Osteoblast (primary cell): ENCODE measurements around the gene TALDO1. TPM values are rescaled to one million over a fixed set of nuclear protein-coding genes. Genes with fewer than 3 reads are reported as not detected.

Source experiments
- DNase-seq: peaks from one replicate; pipeline ENCODE4 v3.0.0; 2011; ENCODE audit warnings: low spot score, mixed read lengths; ENCODE audit not compliant: insufficient read length; ENCODE audit errors: missing footprints
- H2AFZ ChIP-seq: 2 replicates; pipeline ENCODE4 v1.6.0; 2011; ENCODE audit warnings: mild to moderate bottlenecking, low read length
- H3K27ac ChIP-seq: 2 replicates; pipeline ENCODE4 v1.5.1; 2011; ENCODE audit warnings: mild to moderate bottlenecking, low read depth, low read length, moderate library complexity
- H3K27me3 ChIP-seq: 2 replicates; pipeline ENCODE4 v1.6.0; 2012; ENCODE audit warnings: mild to moderate bottlenecking, control low read depth, inconsistent platforms, low read length, moderate library complexity; ENCODE audit not compliant: insufficient read depth
- H3K36me3 ChIP-seq: 2 replicates; pipeline ENCODE4 v1.5.1; 2011; ENCODE audit warnings: mild to moderate bottlenecking, low read length, control low read depth, moderate library complexity; ENCODE audit not compliant: insufficient read depth
- H3K4me1 ChIP-seq: 2 replicates; pipeline ENCODE4 v1.5.1; 2011; ENCODE audit warnings: mild to moderate bottlenecking, low read length, control low read depth, moderate library complexity; ENCODE audit not compliant: insufficient read depth
- H3K4me2 ChIP-seq: 2 replicates; pipeline ENCODE4 v1.6.0; 2011; ENCODE audit warnings: mild to moderate bottlenecking, low read length; ENCODE audit not compliant: insufficient read depth
- H3K4me3 ChIP-seq: fragments of 200-600 bp; sonication (generic); 3 replicates; pipeline ENCODE4 v1.5.1; 2012; ENCODE audit warnings: mild to moderate bottlenecking, low read length, inconsistent platforms; ENCODE audit not compliant: insufficient read depth
- H3K79me2 ChIP-seq: 2 replicates; pipeline ENCODE4 v1.6.0; 2012; ENCODE audit warnings: mild to moderate bottlenecking, low read length, control low read depth, inconsistent platforms; ENCODE audit not compliant: insufficient read depth
- H3K9me3 ChIP-seq: 2 replicates; pipeline ENCODE4 v1.5.1; 2011; ENCODE audit warnings: low read depth, low read length, control low read depth
- H4K20me1 ChIP-seq: 2 replicates; pipeline ENCODE4 v1.6.0; 2012; ENCODE audit warnings: mild to moderate bottlenecking, low read length, control low read depth; ENCODE audit not compliant: insufficient read depth
- total RNA-seq: library from RNA; depleted of rRNA; stranded (reverse); fragments of >200 nt; gene quantifications from 2 replicates; pipeline ENCODE4 v1.2.3, GENCODE V29; 2012
- TF ChIP-seq, protein P1 (sequence below): IDR thresholded peaks from 2 replicates; pipeline ENCODE4 v1.5.1; 2011; ENCODE audit warnings: mild to moderate bottlenecking, low read depth, low read length, moderate library complexity; ENCODE audit errors: extremely low read depth

The TALDO1 gene
- total RNA-seq, 1 donor, result 204 TPM

DNA sequence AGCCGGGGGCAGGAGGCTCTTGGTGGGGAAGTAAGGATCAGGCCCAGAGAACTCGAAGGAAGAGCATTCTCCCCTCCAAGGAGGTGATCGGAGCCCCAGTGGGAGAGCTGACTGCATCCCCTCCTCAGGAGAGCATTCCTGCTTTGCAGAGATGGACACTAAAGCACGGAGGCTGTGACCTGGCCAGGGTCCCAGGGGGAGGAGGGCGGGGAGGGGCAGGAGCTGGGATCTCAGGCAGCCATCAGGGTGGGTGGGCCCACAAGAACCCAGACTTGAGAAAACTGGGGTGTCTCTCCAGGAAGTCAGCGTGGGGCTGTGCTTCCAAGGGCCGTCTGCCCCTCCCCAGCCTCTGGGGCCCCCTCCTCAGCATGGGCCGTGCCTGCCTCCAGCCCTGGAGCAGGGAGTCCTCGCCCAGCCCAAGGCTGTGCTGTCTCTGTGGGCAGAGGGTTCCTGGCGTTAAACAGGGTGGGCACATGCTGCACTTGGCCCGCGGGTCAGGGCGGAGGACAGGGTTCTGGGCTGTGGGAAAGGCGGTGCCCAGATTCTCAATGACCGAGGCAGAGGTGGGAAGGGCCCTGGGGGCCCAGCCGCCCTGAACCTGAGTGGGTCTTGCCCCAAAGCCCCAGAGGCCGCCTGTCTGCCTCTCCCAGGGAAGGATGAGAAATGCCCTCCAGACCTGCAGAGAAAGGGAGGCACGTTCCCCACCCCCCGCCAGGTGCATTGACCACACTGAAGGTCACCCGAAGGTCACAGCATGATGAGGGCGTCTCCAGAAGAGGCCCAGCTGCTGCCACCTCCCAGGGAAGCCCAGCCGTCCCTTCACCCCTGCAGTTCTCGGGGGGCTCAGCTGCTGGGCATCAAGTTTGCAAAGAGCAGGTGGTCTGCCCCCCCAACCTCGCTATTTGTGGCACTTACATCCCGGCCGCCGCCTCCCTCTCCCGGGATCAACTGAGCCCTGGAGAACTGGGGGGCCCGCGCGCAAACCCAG, 42.0 kb downstream of the TALDO1 start:
- DNase-seq, result no peak
- Histone ChIP-seq H3K4me3 (no peak overlapping the region), H4K20me1 (peaks cover 7% of the 10 kb centered on the region), H3K27ac (no peak overlapping the region), H3K36me3 (no peaks in the 10 kb centered on the region), H3K79me2 (no peaks in the 10 kb centered on the region), H3K9me3 (no peaks in the 10 kb centered on the region), H3K4me1 (no peaks in the 10 kb centered on the region), H2AFZ (no peak overlapping the region), H3K27me3 (peaks cover 5% of the 10 kb centered on the region), H3K4me2 (no peak overlapping the region)
- TF ChIP-seq, protein P1, sequence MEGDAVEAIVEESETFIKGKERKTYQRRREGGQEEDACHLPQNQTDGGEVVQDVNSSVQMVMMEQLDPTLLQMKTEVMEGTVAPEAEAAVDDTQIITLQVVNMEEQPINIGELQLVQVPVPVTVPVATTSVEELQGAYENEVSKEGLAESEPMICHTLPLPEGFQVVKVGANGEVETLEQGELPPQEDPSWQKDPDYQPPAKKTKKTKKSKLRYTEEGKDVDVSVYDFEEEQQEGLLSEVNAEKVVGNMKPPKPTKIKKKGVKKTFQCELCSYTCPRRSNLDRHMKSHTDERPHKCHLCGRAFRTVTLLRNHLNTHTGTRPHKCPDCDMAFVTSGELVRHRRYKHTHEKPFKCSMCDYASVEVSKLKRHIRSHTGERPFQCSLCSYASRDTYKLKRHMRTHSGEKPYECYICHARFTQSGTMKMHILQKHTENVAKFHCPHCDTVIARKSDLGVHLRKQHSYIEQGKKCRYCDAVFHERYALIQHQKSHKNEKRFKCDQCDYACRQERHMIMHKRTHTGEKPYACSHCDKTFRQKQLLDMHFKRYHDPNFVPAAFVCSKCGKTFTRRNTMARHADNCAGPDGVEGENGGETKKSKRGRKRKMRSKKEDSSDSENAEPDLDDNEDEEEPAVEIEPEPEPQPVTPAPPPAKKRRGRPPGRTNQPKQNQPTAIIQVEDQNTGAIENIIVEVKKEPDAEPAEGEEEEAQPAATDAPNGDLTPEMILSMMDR, result no peak

DNA sequence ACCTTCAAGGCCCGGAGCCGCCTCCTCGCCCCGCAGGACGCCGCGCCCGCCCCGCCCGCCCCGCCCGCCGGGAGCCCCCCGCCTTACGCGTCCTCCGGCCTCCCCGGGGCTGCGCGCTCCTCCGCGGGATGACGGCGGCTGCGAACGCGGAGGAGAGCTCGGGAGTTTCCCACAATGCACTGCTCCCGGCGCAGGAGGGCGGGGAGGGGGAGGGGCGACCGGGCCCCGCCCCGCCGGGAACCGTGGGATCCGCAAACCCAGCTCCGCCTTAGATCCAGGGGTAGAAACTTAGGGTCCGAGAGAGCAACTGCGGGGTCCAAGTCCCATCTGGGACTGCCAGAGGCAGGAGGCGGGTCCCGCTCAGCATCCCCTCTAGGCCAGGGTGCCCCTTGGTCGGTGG, 42.7 kb downstream of the TALDO1 start, which contains the start of gene CEND1:
Gene CEND1 (minus strand): TSS at position 148 of the 400 bp plus-strand sequence. CDS start 1,514 bp downstream, outside the sequence.
- Histone ChIP-seq H2AFZ (no peak within 1 kb of the TSS), H4K20me1 (peaks cover 7% of the 10 kb centered on the region), H3K4me3 (no peak within 1 kb of the TSS), H3K4me1 (no peaks in the 10 kb centered on the region), H3K36me3 (no peaks in the 10 kb centered on the region), H3K9me3 (no peaks in the 10 kb centered on the region), H3K27ac (no peak within 1 kb of the TSS), H3K79me2 (no peaks in the 10 kb centered on the region), H3K27me3 (peaks cover 5% of the 10 kb centered on the region), H3K4me2 (no peak within 1 kb of the TSS)
- TF ChIP-seq, protein P1, result no peak
- peak; percentile 96 for DNase-seq

DNA sequence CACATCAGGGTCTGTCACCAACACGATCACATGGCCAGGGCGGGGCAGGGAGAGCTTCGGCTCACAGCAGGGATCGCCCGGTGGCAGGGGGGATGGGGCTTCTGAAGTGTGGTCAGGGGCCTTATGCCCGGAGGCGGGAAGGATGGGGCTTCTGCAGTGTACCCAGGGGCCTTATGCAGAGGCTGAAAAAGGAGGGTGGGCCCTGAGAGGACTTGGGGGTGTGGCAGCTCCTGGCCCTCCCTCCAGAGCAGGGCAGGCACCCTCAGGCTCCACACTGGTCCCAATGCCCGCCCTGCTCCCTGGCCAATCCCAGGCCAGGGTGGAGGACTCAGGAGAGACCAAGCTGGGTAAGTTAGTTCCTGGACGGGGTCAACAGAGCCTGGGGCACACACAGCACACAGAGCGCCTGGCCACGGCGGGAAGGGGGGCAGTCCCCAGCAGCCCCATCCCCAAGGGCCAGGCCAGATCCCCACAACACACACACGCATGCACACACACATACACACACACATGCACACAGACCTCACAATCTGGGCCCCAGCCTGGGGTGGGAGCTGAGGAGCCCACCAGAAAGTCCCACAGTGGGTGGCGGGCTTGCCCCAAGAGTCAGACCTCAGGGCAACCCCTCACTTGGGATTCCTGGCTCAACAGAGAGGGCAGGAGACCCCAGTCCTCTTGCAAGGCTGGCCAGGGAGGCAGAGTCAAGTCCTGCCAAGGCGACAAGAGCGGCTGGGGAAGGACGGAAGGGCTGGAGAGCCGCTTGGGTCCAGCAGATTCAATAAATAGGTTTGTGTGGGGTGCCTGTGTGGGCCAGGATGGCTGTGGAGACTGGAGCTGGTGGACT, 43.7 kb downstream of the TALDO1 start:
- Histone ChIP-seq H3K36me3 (no peaks in the 10 kb centered on the region), H3K27me3 (peaks cover 5% of the 10 kb centered on the region), H3K9me3 (no peaks in the 10 kb centered on the region), H3K4me2 (no peak overlapping the region), H3K4me1 (peaks cover 7% of the 10 kb centered on the region), H4K20me1 (peaks cover 7% of the 10 kb centered on the region), H2AFZ (no peak overlapping the region), H3K79me2 (peaks cover 3% of the 10 kb centered on the region), H3K4me3 (no peak overlapping the region), H3K27ac (no peak overlapping the region)
- DNase-seq, result peak; percentile 95
- TF ChIP-seq, protein P1, result no peak
